Measurements from ENCODE around the gene BTBD18.

The BTBD18 gene

DNA sequence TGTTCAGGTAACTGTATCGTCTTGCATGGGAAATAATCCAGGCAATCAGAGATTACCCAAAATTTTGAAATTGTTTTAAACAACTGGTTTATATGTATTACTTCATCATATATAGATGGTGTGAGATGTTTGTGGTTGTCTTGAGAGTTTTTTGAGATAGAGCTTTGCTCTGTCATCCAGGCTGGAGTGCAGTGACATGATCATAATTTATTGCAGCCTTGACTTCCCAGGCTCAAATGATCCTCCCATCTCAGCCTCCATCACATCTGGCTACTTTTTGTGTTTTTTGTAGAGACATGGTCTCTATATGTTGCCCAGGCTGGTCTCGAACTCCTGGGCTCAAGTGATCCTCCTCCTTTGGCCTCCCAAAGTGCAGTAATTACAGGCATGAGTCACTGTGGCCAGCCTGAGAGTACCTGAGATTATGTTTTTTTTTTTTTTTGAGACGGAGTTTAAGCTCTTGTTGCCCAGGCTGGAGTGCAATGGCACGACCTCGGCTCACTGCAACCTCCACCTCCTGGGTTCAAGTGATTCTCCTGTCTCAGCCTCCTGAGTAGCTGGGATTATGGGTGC, 21.5 kb upstream of the BTBD18 start:
- no peak for DNase-seq

DNA sequence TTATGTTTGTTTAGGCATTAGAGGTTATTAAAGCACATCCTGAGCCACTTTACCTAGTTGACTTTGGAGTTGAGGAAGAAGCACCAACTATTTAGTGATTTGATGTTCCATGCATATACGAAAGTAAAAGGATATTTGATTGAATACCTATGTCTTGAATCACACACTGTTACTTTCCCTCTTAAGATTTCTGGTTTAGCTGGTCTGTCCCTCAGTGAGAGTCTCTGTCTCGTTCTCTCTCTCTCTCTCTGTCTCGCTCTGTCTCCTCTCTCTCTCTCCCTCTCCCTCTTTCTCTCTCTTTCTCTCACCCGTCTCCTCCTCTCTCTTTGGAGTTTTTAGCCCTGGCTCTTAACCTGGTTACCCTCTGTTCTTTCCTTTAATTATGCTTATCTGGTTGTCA, 20.9 kb upstream of the BTBD18 start:
- DNase-seq: no peak

DNA sequence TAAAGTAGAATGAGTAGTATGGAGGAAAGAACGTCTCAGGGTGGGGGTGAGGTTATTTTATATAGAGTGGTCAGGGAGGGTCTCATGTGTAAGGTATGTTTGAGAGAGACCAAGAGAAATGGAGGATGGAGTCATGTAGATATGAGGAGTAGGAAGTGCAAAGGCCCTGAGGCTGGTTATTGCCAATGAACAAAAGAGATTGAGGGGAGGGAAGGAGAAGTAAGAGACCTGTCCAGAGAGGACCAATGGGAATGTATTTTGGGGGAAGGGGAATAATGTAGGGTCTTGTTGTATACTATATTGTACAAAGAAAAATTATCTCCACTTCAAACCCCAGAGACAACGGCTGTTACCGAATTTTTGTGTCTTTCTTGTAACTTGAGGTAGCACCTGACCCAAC, 19.7 kb upstream of the BTBD18 start:
- DNase-seq: no peak

DNA sequence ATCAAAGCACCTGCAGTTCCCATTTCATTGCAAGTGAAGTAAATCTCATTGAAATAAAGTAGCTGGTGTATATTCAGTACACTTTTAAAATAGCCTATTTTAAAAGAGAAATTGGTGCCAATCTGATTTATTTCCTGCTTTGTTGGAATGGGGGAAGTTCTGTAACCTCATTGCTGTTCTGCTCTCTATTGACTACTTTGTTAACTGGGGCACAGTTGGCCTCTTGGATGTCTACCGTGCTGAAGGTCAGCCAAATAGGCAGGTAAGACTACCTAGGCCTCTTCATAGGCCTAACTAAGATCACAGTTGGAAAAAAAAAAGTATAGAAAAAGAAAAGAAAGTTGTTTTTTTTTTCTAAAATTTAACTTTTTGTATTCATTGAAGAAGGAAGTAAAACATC, 19.2 kb upstream of the BTBD18 start:
- no peak for DNase-seq

- no peak for DNase-seq
Observed at GRCh38 chr11:57764972-57765371, 13.4 kb upstream of the BTBD18 start.

DNA sequence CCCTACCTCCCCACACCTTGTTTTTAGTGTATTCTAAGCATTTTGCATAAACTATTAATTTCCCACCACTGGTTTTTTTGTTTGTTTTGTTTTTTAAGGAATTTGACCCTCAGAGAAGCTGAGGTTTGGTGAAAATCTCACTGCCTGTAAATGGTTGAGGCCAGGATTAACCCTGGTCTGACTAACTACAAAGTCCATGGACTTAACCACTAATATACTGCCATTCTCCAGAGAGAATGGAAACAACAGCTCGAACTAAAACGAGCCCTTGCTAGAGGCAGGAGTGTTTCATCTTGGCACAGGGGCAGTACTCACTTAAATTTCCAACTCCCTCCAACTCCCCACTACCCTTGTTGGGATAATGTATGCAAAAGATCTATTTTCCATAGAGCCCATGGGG, 12.9 kb upstream of the BTBD18 start:
- no peak for DNase-seq

DNA sequence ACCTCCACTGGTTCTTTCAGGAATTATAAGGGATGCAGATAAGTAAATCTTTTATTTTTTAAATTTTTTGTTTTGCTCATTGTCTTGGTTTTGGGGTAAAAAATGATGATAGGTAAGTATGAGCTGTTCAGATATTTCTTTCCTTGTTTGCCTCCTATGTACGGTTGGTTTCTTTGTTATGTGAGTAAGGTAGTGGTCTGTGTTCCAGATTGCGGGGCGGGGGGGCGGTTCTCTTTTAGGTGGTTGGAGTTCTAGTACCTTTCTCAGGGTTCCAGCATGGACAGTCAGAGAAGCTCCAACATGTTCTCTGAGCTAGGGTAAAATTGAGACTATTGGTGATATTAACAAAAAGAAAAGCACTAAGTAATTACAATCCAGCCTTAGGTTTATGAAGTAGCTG, 12.4 kb upstream of the BTBD18 start:
- DNase-seq: no peak

DNA sequence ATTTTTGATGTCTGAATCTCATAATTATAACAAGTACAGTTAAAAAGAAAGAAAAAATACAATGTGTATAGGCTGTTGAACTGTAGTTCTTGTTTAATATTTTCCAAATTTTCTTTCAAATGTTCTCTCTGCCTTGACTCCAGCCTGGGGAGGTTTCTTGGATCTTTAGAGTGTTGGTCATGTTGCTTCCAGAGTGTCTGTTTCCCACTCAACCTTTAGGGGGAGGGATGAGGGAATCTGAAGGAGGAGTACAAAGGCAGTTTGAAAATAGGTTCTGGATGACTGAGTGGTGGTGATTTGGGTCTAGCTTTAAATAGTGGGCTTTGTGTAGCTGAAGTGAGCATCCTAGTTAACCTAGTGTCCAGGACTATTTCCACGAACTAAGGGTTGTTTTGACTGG, 11.9 kb upstream of the BTBD18 start:
- DNase-seq: no peak

DNA sequence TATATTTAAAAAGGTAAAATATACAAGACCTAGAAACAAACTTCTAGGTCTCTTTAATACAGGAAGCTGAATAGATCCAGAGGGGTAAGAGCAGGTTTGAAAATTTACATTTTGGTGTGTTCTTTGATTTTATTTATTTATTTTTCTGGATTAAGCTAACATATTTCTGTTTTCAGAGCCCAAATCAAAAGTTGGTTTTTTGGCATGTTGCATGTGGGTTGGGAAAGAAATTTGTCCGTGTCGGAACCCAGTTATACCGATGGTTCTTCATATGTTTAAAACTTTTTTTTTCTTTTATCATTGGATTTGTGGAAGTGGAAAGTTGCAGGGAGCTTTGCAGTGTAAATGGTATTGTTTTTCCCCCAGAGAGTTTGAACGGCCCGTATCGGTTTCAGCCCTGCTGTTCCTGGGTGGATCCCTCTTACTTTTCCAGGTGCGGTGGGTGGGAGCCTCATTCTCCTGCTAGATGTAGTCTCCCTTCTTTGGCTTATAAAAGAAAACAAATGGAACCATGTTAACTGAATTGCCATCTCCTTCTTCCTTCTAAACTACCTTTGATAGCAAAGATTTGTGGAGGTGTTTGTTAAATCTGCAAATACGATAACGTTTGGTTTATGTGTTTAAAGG, 10.7 kb upstream of the BTBD18 start:
- DNase-seq: no peak

- DNase-seq: no peak
Observed at GRCh38 chr11:57761301-57762234, 9.9 kb upstream of the BTBD18 start, which contains the start of gene CTNND1. Gene CTNND1 (plus strand): TSS chr11:57761802. CDS start chr11:57791479, 29,677 bp downstream.

DNA sequence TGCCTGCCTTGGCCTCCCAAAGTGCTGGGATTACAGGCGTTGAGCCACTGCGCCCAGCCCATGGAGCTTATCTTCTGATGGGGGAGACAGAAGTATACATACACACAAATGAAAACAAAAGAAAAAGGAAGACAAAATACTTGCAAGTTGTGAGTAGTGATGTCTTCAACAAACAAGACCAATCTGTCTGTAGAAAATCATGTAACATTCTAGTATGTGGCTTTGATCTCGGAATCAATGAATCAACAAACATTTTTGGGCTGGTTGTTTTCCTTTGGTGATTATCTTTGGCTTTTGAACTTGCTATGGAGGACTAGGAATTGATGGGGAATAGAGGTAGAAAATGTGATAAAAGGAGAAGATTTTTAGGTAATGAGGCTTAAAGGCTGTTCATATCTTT, 6.6 kb upstream of the BTBD18 start:
- DNase-seq: no peak

DNA sequence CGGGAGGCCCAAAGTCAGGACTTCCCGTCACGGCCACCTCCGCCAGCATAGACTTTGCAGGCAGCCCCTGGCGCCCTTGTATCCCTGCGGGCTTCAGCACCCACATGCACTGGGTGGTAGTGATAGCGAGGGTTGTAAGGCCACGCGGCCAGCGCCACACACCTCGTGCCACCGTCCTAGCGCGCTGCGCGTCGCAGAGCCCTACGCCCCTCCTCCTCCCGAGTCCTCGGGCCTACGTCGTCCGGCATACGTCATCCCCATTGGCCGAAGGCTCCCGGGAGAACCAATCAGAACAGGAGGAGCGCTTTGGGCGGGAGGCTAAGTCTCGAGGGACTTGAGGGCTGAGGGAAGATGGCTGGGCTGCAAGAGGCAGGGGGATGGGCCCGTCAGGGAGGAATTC, 1.3 kb upstream of the BTBD18 start:
- no peak for DNase-seq

GRCh38 chr11:57751176-57751575, 443 bp downstream of the BTBD18 start:
- DNase-seq: no peak

DNA sequence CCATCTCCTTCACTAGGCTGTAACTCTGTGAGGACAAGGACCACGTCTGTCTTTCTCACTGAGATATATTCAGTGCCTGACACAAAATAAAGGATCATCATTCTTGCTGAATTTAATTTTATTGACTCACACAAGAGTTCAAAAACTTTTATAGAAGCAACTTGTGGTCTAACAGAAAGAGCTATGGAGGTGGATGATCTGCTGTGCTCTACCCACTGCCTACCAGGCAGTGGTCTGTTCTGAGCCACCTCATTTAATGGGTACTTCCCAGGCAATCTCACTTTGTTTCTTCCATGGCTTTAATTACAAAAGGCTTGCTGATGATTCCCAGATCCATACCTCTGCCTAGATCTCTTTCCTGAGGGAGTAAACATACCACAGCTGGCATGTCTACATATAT, 4.7 kb downstream of the BTBD18 start:
- DNase-seq: no peak

DNA sequence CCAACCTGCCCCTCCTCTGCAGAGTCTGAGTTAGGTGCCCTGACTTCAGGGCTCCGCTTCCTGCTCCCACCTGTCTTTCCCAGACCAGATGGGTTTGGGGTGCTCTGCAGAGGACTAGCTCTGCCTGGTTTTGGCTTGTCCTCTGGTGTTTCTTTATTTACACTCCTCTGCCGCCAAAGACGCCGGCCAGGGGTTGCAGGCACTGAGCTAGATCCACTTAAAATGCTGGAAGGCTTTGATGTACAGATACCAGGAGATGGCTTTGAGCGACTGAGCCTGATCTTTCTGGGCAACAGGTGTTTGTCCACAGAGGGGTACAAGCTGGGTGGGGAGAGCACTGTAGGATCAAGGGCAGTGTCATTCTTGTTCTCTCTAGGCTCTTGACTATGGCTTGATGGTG, 6.4 kb downstream of the BTBD18 start:
- DNase-seq: no peak

- DNase-seq: no peak
Observed at GRCh38 chr11:57744357-57744756, 7.3 kb downstream of the BTBD18 start.

GRCh38 chr11:57742087-57742452, 9.5 kb downstream of the BTBD18 start:
- no peak for DNase-seq

DNA sequence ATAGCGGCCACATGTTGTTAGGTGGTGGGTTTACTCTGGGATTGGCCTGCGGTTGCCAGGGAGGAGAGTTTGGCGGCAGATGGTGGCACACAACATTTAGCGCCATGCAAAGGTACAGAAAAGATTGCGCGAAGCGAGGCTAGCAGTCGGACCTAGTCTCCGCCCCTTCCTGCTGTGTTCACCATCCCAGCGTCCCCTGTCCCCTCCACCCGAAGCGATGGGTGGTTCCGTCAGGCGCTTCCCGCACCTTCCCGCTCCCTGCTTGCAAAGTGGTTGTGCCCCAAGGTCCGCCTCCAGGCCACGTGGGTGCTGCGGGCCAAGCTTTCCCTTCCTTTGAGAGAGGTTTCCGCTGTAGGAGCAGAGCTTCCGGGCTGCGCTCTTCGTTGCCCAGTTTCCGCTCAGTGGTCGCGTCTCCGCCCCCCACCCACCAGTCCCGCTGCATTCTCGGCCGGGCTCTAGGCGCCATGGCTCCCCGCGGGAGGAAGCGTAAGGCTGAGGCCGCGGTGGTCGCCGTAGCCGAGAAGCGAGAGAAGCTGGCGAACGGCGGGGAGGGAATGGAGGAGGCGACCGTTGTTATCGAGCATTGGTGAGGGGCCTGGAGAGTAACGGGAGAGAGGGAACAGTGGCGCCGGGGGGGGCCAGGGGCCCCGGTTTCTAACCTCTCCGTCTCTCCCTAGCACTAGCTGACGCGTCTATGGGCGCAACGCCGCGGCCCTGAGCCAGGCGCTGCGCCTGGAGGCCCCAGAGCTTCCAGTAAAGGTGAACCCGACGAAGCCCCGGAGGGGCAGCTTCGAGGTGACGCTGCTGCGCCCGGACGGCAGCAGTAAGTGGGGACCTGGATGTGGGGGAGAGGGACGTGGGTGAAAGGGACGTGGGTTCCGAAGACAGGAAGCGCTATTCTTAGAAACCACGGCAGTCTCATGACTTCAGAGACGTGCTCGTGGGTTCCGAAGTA, 10.2 kb downstream of the BTBD18 start, which contains the start of gene SELENOH:
Gene SELENOH (plus strand): TSS at position 360 of the 955 bp plus-strand sequence. CDS start 105 bp downstream, at position 465.
- peak; percentile 97 for DNase-seq

DNA sequence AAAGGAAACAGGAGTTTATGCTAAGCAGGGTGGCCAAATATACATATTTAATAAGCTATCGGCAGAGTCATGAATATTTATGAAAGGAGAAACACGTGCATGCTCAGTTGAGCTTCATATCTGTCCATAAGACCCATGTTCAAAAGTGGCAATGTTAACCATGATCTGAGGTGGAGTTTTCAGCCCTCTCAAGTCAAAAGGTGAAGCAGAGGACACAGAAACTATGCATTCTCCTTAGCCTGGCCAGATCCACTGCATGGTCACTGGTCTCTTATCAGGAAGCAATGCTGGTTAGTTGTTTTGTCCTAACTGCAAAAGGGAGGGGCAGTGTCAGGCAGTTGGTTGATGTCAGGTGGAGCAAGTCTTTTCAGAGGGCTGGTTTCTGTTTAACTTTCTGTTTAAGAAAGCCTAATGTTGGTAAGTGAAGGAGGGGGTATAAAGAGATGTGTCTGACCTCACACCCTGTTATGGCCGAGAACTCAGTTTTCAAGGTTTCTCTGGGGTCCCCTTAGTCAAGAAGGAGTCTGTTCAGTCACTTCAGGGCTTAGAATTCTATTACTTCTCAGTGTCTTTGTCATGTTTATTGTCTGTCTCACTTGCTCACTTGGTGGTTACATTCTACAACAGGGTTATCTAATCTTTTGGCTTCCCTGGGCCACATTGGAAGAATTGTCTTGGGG, 15.9 kb downstream of the BTBD18 start:
- no peak for DNase-seq

DNA sequence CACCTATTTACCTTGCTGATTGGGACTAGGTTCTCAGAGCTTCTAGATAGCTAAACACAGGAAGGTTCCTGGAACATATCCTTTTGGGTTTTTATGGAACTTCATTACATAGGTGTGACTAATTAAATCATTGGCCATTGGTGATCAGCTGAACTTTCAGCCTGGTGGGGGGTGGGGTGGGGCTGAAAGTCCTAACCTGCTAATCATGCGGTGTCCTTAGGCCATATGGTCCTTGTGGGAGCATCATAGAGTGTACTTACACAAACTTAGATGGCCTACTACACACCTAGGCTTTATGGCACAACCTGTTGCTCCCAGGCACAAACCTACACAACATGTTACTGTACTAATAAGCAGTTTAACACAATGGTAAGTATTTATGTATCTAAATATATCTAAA, 19.0 kb downstream of the BTBD18 start:
- no peak for DNase-seq

GRCh38 chr11:57729479-57729878, 22.1 kb downstream of the BTBD18 start:
- no peak for DNase-seq

DNA sequence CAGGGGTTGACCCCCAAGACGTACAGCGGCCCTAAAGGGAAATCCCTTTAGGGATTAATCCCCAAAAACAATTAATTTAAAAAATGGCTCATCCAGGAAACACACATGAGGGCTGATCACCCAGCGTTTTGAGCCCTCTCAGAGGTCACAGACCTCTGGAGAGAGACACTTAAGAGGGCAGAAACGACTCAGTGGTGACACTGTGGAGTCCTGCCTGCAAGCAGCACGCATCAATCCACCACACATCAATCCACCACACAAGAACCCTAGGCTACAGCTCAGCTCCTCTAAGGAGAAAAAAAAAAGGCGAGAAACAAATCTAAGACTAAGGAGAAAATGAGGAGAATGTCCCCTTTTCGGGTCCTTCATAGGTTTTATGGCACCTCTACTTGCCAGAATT, 22.8 kb downstream of the BTBD18 start:
- no peak for DNase-seq
